ENCODE measurements around the gene NVL. TPM values are rescaled to one million over a fixed set of nuclear protein-coding genes. Genes with fewer than 3 reads are reported as not detected.

NVL gene
- total RNA-seq, 1 experiment from 2014 or later, result 33.4 TPM

GRCh38 chr1:224182866-224183590 is 146.9 kb downstream of the NVL start, which contains the start of gene DEGS1:
Gene DEGS1, plus strand, starts transcription at chr1:224183240. Its CDS starts 97 bp downstream, at chr1:224183337.
- peak within 1 kb of the TSS; percentile 69 for H3K27ac Mint-ChIP-seq
- H3K4me3 Mint-ChIP-seq, result peak within 1 kb of the TSS; percentile 81
- H3K4me1 Mint-ChIP-seq, result peaks cover 31% of the 10 kb centered on the region
- ChIA-PET CTCF (interaction anchor here (0.7 to 1.5 kb wide), 3 partner anchors 12 to 487 kb away, joined by 3 to 10 read pairs (median 3); no protein-coding TSS in a partner anchor), POLR2A (interaction anchor here (0.7 to 1.6 kb wide), 4 partner anchors 8 to 337 kb away, joined by 3 to 7 read pairs (median 4); partner anchors contain the start of gene TP53BP2)
- H3K36me3 Mint-ChIP-seq, result peaks cover 8% of the 10 kb centered on the region
- ATAC-seq (peak; percentile 85), DNase-seq (ENCODE audit: low spot score) (peak; percentile 84)
- H3K9me3 Mint-ChIP-seq, result no peaks in the 10 kb centered on the region
- no peaks in the 10 kb centered on the region; the same call in 1 of the 2 replicates for H3K27me3 Mint-ChIP-seq (ENCODE audit: low read depth)
- TF ChIP-seq ELF4 (CRISPR knock-in tag; IDR thresholded peaks at IDR 0.05; ENCODE audit: low read depth), result peak; percentile 50; the same call in 1 of the 2 replicates
- no peak for TF ChIP-seq PRDM15 (CRISPR knock-in tag; IDR thresholded peaks at IDR 0.05)
- no peak for TF ChIP-seq IRF2 (CRISPR knock-in tag; IDR thresholded peaks at IDR 0.05; ENCODE audit: borderline replicate concordance, low read depth)
- no peak for TF ChIP-seq NR1H2 (CRISPR knock-in tag; IDR thresholded peaks at IDR 0.05)
- no peak for TF ChIP-seq ZMAT4 (CRISPR knock-in tag; IDR thresholded peaks at IDR 0.05)
- no peak for TF ChIP-seq ATF2 (CRISPR knock-in tag; IDR thresholded peaks at IDR 0.05; ENCODE audit: borderline replicate concordance, low read depth)
- no peak for TF ChIP-seq PREB (CRISPR knock-in tag; IDR thresholded peaks at IDR 0.05; ENCODE audit: borderline replicate concordance)
- TF ChIP-seq MAX (CRISPR knock-in tag; IDR thresholded peaks at IDR 0.05), result peak; percentile 65; the same call in 1 of the 2 replicates
- no peak for TF ChIP-seq TEAD4 (CRISPR knock-in tag; IDR thresholded peaks at IDR 0.05)
- TF ChIP-seq TEAD1 (CRISPR knock-in tag; IDR thresholded peaks at IDR 0.05), result no peak; the same call in 1 of the 2 replicates
- peak; percentile 8; the same call in 1 of the 2 replicates for TF ChIP-seq ZNF317 (CRISPR knock-in tag; IDR thresholded peaks at IDR 0.05; ENCODE audit: borderline replicate concordance, low read depth)
- TF ChIP-seq KAT7 (CRISPR knock-in tag; IDR thresholded peaks at IDR 0.05; ENCODE audit: borderline replicate concordance), result peak; percentile 69; the same call in 1 of the 2 replicates
- TF ChIP-seq ZNF423 (CRISPR knock-in tag; IDR thresholded peaks at IDR 0.05), result no peak
- no peak for TF ChIP-seq HMGA2 (CRISPR knock-in tag; IDR thresholded peaks at IDR 0.05)
- no peak for TF ChIP-seq CDX4 (CRISPR knock-in tag; IDR thresholded peaks at IDR 0.05; ENCODE audit: borderline replicate concordance)
- no peak for TF ChIP-seq ZSCAN18 (CRISPR knock-in tag; IDR thresholded peaks at IDR 0.05)
- no peak for TF ChIP-seq SMAD4 (CRISPR knock-in tag; IDR thresholded peaks at IDR 0.05)
- no peak for TF ChIP-seq TCF7 (CRISPR knock-in tag; IDR thresholded peaks at IDR 0.05; ENCODE audit: low read depth)
- TF ChIP-seq NFATC4 (CRISPR knock-in tag; IDR thresholded peaks at IDR 0.05), result no peak
- no peak for TF ChIP-seq AFF4 (CRISPR knock-in tag; IDR thresholded peaks at IDR 0.05; ENCODE audit: borderline replicate concordance)
- no peak for TF ChIP-seq ZNF121 (CRISPR knock-in tag; IDR thresholded peaks at IDR 0.05)
- TF ChIP-seq MYBL2 (CRISPR knock-in tag; IDR thresholded peaks at IDR 0.05), result no peak
- peak; percentile 92 for TF ChIP-seq CBFB (CRISPR knock-in tag; IDR thresholded peaks at IDR 0.05; ENCODE audit: low read depth)
- TF ChIP-seq RORB (CRISPR knock-in tag; IDR thresholded peaks at IDR 0.05), result no peak

All from WTC11 (cell line).